IPS-18a (cell line): ENCODE results near the gene IGFBP4.

Source experiments
- H3K27ac ChIP-seq: one replicate; pipeline ENCODE4 v1.5.1; 2013; ENCODE audit warnings: low read length
- H3K27me3 ChIP-seq: one replicate; pipeline ENCODE4 v1.6.1; 2013; ENCODE audit warnings: mild to moderate bottlenecking, low read length; ENCODE audit not compliant: control insufficient read depth, insufficient read depth
- H3K36me3 ChIP-seq: one replicate; pipeline ENCODE4 v1.6.1; 2013; ENCODE audit warnings: low read depth, low read length; ENCODE audit not compliant: control insufficient read depth
- H3K4me1 ChIP-seq: one replicate; pipeline ENCODE4 v1.6.1; 2013; ENCODE audit warnings: low read depth, low read length; ENCODE audit not compliant: control insufficient read depth
- H3K4me3 ChIP-seq: one replicate; pipeline ENCODE4 v1.5.1; 2013; ENCODE audit warnings: low read length
- H3K9ac ChIP-seq: one replicate; pipeline ENCODE4 v1.6.1; 2013; ENCODE audit warnings: mild to moderate bottlenecking, low read length, moderate library complexity
- H3K9me3 ChIP-seq: one replicate; pipeline ENCODE4 v1.6.1; 2013; ENCODE audit warnings: low read depth, low read length; ENCODE audit not compliant: control insufficient read depth

The IGFBP4 gene

GRCh38 chr17:40490289-40490853 lies 47.1 kb downstream of the IGFBP4 start:
- peaks cover 21% of the 10 kb centered on the region for H3K4me1 ChIP-seq
- H3K9ac ChIP-seq = peak overlapping the region; percentile 40
- H3K36me3 ChIP-seq = no peaks in the 10 kb centered on the region
- peak overlapping the region; percentile 54 for H3K27ac ChIP-seq
- peak overlapping the region; percentile 34 for H3K4me3 ChIP-seq
- H3K9me3 ChIP-seq = no peaks in the 10 kb centered on the region
- H3K27me3 ChIP-seq = no peaks in the 10 kb centered on the region

GRCh38 chr17:40490982-40491381 lies 47.7 kb downstream of the IGFBP4 start:
- H3K27me3 ChIP-seq = no peaks in the 10 kb centered on the region
- H3K27ac ChIP-seq = no peak overlapping the region
- H3K9ac ChIP-seq = no peak overlapping the region
- H3K36me3 ChIP-seq = no peaks in the 10 kb centered on the region
- H3K4me1 ChIP-seq = peaks cover 21% of the 10 kb centered on the region
- no peak overlapping the region for H3K4me3 ChIP-seq
- no peaks in the 10 kb centered on the region for H3K9me3 ChIP-seq

DNA sequence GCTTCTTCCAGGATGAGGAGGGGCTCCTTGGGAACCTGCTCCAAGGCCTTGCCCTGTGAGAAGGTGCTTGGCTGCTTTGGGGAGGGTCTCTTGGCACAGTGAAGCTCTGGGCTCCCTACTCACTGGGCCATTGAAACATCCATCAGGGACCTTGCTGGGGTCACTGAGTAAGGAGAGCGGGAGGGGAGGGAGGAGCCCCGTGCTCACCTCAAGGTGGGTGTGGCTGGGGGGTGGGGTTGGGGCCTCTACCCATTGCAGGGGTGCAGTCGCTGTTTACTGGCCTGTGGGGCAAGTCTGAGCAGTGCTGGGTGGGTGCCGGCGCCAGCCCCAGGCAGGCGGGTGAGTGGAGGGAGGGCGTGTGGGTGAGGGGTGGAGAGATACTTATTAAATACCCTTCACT lies 48.2 kb downstream of the IGFBP4 start:
- Histone ChIP-seq H3K9ac (no peak overlapping the region), H3K27ac (no peak overlapping the region), H3K4me3 (no peak overlapping the region)

DNA sequence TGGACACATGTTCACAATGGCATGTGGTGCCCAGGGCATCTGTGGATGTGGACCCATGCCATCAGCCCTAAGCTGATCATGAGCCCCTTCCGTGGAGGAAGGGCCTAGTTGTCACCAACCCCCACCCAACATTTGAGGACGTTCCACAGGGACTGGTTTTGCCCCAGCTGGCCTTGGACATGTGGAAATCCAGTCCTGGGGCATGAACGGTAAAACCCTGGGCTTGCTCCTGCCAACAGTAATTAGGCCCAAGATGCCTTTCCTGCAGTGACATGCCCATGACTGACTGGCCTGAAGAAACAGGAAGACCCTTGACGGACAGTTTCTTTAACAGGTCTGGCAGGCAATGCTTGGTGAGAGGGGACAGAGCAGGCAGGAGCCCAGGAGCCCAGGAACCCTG lies 50.4 kb downstream of the IGFBP4 start:
- no peak overlapping the region for H3K9ac ChIP-seq
- H3K36me3 ChIP-seq = no peaks in the 10 kb centered on the region
- peaks cover 27% of the 10 kb centered on the region for H3K4me1 ChIP-seq

More for the DNA sequence above, 48.2 kb downstream of the IGFBP4 start:
- no peaks in the 10 kb centered on the region for H3K9me3 ChIP-seq
- peaks cover 21% of the 10 kb centered on the region for H3K4me1 ChIP-seq
- no peaks in the 10 kb centered on the region for H3K27me3 ChIP-seq
- H3K36me3 ChIP-seq = no peaks in the 10 kb centered on the region

GRCh38 chr17:40495140-40495539 lies 51.9 kb downstream of the IGFBP4 start:
- no peak overlapping the region for H3K27ac ChIP-seq
- no peaks in the 10 kb centered on the region for H3K36me3 ChIP-seq
- H3K4me1 ChIP-seq = peaks cover 22% of the 10 kb centered on the region
- H3K9me3 ChIP-seq = no peaks in the 10 kb centered on the region
- H3K27me3 ChIP-seq = peaks cover 2% of the 10 kb centered on the region
- no peak overlapping the region for H3K9ac ChIP-seq
- no peak overlapping the region for H3K4me3 ChIP-seq

More for the DNA sequence above, 50.4 kb downstream of the IGFBP4 start:
- no peak overlapping the region for H3K4me3 ChIP-seq
- H3K9me3 ChIP-seq = no peaks in the 10 kb centered on the region
- no peak overlapping the region for H3K27ac ChIP-seq
- H3K27me3 ChIP-seq = no peaks in the 10 kb centered on the region

- Histone ChIP-seq H3K4me3 (no peak overlapping the region), H3K4me1 (peaks cover 12% of the 10 kb centered on the region), H3K27me3 (peaks cover 4% of the 10 kb centered on the region), H3K9me3 (no peaks in the 10 kb centered on the region), H3K36me3 (no peaks in the 10 kb centered on the region), H3K27ac (no peak overlapping the region), H3K9ac (no peak overlapping the region)
Observed at GRCh38 chr17:40496170-40496569, 52.9 kb downstream of the IGFBP4 start.

DNA sequence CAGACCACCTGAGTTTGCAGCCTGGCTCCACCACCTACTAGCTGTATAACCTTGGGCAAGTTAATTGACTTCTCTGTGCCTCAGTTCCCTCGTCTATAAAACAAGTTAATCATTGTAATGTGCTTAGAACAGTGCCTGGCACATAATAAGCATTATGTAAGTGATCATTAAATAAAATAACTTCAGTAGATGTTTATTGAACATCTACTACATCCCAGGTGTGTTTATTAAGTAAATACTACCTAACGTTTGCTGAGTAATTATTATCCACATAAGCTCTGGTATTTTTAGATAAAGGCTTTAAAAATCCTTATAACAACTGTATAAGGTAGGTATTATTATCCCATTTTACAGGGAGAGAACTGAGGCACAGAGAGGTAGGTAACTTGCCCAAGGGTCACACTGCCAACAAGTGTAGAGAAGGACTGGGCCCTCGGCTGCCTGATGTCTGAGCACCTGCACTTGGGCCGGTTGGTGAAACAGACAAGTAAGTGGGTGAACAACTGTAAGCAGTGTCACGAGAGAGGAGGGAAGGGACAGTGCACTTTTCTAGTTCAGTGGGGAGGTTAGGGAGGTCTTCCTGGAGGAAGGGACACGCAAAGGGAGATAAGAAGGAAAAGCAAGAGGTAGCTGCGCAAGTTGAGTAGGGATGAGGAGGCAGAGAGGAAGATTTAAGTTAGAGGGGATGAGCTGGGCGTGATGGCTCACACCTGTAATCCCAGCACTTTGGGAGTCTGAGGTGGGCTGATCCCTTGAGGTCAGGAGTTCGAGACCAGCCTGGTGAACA lies 53.6 kb downstream of the IGFBP4 start:
- Histone ChIP-seq H3K4me3 (no peak overlapping the region), H3K27me3 (peaks cover 4% of the 10 kb centered on the region), H3K36me3 (no peaks in the 10 kb centered on the region), H3K9me3 (no peaks in the 10 kb centered on the region), H3K4me1 (peaks cover 7% of the 10 kb centered on the region), H3K9ac (no peak overlapping the region), H3K27ac (no peak overlapping the region)

GRCh38 chr17:40497695-40498094 lies 54.4 kb downstream of the IGFBP4 start:
- Histone ChIP-seq H3K9me3 (no peaks in the 10 kb centered on the region), H3K9ac (no peak overlapping the region), H3K36me3 (no peaks in the 10 kb centered on the region), H3K4me3 (no peak overlapping the region), H3K27me3 (peaks cover 4% of the 10 kb centered on the region), H3K27ac (no peak overlapping the region), H3K4me1 (peaks cover 6% of the 10 kb centered on the region)

DNA sequence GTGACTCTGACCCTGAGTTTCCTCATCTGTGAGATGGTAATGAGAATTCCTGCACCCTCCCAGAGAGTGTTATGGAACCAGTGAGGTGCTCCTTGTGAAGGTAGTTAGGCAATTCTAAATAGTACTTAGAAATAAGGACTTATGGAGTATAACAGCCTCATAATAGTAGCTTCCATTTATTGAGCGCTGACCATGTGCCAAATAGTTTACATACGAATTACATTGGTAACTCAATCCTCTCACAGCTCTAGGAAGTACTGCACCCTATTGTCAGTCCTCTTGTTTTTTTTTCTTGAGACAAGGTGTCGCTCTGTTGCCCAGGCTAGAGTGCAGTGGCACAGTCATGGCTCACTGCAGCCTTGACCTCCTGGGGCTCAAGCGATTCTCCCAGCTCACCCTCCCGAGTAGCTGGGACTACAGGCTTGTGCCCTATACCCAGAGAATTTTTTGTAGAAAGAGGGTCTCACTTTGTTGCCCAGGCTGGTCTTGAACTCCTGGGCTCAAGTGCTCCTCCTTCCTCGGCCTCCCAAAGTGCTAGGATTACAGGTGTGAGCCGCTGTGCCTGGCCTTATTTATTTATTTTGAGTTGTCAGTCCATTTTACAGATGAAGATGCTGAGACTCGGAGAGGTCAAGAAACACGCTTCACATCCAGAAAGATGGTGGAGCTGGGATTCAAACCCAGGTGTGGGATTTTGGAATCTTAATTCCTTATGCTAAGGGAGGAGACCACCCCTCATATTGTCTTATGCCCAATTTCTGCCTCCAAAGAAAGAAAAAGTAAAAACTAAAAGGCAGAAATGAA lies 55.2 kb downstream of the IGFBP4 start:
- no peak overlapping the region for H3K9ac ChIP-seq
- no peak overlapping the region for H3K27ac ChIP-seq
- peaks cover 4% of the 10 kb centered on the region for H3K27me3 ChIP-seq
- no peaks in the 10 kb centered on the region for H3K9me3 ChIP-seq
- no peaks in the 10 kb centered on the region for H3K36me3 ChIP-seq
- no peak overlapping the region for H3K4me3 ChIP-seq
- peaks cover 6% of the 10 kb centered on the region for H3K4me1 ChIP-seq

DNA sequence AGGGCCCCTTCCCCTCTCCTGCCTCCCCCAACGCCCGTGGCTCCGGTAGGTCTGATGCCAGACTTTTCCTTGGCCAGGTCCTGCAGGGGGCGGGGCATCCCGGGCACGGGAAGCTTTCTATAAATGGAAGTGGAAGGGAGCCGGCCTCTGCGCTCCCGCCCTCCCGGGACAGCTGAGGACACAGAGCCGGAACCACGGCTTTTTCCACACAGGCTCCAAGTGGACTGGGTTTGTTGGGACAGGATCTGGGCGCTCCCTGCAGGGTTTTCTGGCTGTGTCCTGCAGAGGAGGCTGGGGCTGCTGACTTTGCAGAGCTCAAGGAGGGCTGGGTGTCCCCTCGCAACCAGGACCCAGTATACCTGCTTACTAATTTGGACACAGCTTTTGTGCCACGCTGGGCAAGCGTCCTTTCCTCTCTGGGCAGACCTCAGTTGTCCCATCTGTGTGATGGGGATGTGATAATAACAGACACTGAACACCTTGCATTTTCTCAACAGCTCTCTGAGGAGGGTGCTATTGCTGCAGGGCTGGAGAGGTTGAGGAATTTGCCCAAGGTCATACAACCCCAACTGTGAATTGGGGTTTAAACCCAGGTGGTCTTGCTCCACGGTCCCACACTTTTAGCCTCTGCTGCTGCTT lies 56.4 kb downstream of the IGFBP4 start:
- no peaks in the 10 kb centered on the region for H3K9me3 ChIP-seq
- H3K36me3 ChIP-seq = no peaks in the 10 kb centered on the region
- peaks cover 4% of the 10 kb centered on the region for H3K27me3 ChIP-seq
- no peak overlapping the region for H3K27ac ChIP-seq
- no peak overlapping the region for H3K4me3 ChIP-seq
- H3K4me1 ChIP-seq = peaks cover 6% of the 10 kb centered on the region
- no peak overlapping the region for H3K9ac ChIP-seq

DNA sequence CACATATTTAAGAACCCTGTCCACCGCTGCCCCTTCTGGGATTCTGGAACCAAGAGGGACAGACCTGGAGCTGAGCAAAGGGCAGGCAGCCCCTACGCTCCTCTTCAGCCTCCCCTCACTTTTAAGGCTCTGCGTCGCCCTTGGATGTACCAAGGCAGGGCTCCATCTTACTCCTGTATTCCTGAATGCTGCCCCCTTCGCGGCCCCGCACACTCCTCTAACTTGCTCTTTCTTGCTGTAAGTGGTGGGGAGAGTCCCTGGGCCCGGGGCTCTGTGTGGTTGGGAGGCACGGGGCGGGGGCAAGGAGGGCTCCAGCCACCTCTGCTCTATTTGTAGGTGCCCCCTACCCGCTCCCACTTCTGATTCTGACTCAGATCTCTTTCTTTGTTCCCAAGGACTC lies 56.9 kb downstream of the IGFBP4 start:
- Histone ChIP-seq H3K4me3 (no peak overlapping the region), H3K9ac (no peak overlapping the region), H3K4me1 (peaks cover 6% of the 10 kb centered on the region), H3K36me3 (no peaks in the 10 kb centered on the region), H3K27ac (no peak overlapping the region), H3K27me3 (peaks cover 4% of the 10 kb centered on the region), H3K9me3 (no peaks in the 10 kb centered on the region)
